M059J (cell line): ENCODE measurements around the gene FRMD4B. TPM values are rescaled to one million over a fixed set of nuclear protein-coding genes. Genes with fewer than 3 reads are reported as not detected.
A peak's percentile ranks its signal among the peaks of the same experiment; 100 is the strongest.

Experiments
- DNase-seq: peaks from one replicate; pipeline ENCODE4 v3.0.0-alpha.2; 2012; ENCODE audit warnings: low read depth
- total RNA-seq: library from RNA; depleted of rRNA; stranded (reverse); fragments of >200 nt; shearing (Covaris generic); gene quantifications from 2 replicates; pipeline ENCODE4 v1.2.3, GENCODE V29; 2014

The FRMD4B gene
- total RNA-seq, 1 experiment from 2014 or later = 0.25 TPM

DNA sequence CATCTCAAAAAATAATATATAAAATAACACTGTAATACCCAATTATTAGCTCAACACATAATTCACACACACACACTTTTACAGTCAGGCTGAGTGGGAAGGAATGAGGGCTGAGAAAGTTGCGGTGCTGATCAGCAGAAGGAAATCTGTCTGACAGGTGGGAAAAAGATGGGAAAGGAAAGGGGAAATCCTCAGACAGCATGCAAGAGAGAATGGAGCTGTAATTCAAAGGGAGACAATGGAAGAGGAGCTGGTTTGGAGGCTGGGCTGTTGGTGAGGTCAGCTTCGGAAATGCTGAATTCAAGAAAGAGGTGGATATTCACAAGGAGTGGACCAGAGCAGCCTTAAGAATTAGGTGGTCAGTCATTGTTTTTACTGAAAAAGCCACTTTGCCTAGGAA, 141.8 kb downstream of the FRMD4B start:
- no peak for DNase-seq

DNA sequence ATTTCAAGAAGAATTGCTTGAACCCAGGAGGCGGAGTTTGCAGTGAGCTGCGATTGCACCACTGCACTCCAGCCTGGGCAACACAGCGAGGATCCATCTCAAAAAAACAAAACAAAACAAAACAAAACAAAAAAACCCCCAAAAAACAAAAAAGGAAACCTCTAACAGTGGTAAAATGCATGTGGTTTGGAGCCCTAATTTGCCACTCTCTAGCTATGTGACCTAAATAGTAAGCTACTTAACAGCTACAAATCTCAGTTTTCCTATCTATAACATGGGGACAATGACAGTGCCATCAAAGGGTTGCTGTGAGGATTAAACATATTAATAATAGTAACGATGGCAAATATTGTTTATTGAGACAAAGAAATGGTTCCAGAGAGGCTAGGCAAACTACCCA, 144.1 kb downstream of the FRMD4B start:
- DNase-seq = no peak

DNA sequence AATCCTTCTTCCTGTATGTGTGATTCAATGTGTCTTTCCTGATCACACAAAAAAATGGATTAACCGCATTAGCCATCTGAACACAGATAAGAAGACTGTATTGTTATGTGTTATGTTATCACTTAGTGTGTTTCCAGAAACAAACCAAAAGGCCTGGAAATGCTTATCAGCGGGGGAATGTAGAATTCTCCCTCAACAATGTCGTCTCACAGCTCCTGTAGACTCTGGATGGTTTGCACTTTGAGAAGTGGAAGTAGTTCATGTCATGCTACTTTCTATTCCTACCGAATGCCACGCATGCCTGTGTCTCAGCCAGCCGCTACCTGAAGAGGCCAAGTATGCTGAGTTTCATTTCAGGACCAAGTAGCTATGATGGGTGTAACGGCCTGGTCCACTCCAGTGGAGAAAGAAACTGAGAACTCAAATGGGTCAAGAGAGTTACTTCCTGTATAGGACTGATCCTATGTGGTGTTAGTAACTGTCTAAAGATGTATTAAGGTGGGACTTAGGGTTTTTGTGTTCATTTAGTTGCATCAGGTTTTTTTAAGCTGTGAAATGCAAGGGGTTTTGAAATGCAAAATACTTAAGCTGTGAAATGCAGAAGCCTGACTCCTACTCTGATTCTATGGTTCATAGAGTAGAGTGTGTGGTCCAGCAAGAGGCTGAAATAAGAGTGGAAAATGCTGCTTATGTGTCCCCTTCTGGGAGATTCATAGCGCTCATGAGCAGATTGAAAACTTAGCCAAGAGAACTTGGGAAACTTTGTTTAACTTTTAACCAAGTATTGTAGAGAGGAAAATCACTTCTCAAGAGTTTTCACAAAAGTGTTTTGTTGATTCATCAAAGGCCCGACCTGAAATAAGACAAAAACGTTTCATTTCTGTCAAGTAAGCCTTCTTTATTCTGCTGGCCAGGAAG, 145.0 kb downstream of the FRMD4B start:
- peak; percentile 9 for DNase-seq

GRCh38 chr3:69239063-69239462, 146.8 kb downstream of the FRMD4B start:
- DNase-seq = no peak

DNA sequence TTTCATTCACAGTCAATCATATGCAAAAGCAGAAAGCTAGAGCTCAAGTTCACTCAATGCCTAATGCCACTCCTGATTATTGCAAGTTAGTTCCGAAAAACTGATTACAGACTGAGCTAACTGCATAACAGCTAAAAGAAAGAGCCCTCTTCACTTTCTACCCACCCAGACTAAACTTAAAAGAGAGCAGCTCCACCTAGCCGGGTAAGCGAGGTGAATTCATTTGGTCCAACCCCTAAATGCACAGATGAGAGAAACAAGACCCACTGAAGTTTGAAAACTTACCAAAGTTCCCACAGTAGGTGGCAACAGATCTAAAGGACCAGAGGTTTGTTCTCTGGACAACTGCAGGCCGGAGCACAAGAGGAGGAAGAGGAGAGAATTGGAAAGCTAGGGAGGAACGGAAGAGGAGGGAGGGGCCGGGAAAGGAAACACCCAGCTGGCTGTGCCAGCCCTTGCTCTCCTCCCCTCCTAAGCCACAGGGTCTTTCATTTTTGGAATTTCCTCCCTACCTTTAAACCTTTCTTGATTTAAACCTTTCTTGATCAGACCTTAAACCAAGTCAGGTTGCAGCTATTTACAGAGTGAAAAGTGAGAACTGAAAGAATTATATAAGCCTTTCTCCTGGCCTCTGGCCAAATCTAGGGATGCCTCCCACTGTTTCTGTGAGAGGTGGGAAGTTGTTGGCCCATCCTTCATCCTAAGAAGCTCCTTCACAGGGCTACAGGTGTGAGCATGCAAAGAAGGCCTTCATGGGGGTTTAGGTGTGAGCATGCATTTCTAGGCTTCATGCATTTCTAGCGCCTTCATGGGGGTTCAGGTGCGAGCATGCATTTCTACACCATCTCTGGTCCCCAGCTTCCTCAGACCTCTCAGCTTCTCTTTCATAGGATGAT, 148.8 kb downstream of the FRMD4B start:
- DNase-seq = no peak

DNA sequence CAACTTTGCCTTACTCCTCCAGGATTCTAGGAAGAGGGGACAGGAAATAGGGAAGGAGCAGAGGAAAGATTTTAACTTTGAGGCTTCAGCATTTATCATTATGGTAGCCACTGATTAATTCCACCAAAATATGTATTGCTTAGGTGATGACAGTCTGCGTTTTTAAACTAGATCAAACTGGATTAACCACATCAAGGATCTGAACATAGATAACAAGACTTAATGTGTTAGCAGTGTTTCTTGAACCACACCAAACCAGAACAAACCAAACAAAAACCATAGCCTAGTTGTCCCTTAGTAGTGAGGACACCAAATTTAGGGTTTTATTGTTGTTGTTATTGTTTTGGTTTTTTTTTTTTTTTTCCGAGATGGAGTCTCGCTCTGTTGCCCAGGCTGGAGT, 150.0 kb downstream of the FRMD4B start:
- DNase-seq = no peak

DNA sequence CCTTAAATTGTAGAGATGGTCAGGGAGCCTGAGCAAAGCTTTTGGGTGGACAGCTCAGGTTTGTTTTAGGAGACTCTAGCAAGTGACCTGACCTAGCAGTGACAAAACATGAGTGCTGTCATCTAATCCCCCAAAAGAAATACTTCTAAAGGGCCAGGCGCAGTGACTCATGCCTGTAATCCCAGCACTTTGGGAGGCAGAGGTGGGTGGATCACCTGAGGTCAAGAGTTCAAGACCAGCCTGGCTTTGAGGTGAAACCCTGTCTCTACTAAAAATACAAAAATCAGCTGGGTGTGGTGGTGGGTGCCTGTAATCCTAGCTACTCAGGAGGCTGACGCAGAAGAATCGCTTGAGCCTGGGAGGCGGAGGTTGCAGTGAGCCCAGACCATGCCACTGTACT, 150.7 kb downstream of the FRMD4B start:
- peak; percentile 4 for DNase-seq

DNA sequence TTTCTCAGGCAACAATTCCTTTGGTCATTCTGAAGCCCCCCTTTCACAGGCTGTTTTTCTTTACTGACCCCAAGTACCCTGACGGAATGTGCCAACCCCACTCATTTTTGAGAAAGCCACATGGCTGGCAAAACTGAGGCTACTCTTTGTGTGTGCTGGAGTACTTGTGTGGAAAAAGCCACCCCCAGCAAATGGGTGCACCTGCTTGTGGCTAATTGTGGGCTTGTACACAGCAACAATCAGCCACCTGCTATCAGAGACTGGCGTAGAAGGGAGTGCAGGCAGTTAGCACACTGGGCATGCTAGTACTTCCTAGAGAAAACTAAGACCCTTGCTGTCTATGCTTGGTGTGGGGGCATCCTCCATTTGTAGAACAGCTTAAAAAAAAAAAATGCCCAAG, 153.4 kb downstream of the FRMD4B start:
- no peak for DNase-seq

DNA sequence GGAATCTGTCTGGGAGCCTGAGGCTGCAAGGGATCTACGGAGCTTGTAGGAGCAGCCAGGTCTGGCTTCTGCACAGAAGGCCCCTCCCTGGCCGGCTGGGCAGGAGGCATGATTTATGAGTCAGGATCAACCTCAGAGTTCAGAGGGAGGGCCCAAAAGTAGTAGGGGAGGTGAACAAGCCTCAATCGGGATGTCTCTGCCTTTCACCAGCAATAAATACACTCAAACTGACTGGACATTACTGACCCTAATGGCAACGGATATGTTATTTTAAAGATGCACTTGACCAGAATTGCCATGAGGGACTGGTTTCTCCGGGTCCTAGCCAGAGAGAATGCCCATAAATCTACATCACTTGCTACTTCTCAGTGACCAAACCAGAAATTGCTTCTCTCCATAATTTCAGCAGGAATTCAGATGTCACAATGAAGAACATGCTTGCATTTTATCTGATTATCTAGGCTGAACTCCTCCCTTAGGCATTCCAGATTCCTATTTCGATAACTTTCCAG, 153.9 kb downstream of the FRMD4B start:
- peak; percentile 70 for DNase-seq

- DNase-seq = no peak
These were observed 159.8 kb downstream of the FRMD4B start for GRCh38 chr3:69226071-69226470.

DNA sequence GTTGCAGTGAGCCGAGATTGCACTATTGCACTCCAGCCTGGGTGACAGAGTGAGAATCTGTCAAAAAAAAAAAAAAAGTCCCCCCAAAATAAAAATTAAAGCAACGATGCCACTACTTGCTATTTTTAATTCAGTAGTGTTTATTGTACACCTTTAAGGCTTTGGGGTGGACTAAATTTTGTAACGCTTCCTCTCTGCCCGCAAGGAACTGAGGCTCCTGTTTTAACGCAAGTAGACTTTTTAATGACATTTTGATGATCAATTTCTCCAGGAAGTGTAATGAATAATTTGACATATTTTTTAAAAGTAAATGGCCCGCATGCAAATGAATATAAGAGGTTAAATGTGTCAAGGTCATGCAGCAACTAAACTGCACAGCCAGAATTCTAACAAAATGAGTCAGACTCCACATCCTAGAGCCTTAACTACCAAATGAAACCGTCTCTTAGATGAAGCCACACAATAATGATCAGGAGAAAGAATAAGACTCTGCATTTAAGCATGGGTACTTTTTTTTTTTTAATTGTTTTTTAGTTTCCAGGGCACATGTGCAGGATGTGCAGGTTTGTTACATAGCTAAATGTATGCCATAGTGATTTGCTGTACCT, 166.7 kb downstream of the FRMD4B start:
- DNase-seq = peak; percentile 32

- DNase-seq = no peak
These were observed 167.8 kb downstream of the FRMD4B start for GRCh38 chr3:69218079-69218478.

GRCh38 chr3:69216981-69217380, 168.9 kb downstream of the FRMD4B start:
- DNase-seq = no peak

GRCh38 chr3:69214241-69214640, 171.6 kb downstream of the FRMD4B start:
- peak; percentile 28 for DNase-seq

DNA sequence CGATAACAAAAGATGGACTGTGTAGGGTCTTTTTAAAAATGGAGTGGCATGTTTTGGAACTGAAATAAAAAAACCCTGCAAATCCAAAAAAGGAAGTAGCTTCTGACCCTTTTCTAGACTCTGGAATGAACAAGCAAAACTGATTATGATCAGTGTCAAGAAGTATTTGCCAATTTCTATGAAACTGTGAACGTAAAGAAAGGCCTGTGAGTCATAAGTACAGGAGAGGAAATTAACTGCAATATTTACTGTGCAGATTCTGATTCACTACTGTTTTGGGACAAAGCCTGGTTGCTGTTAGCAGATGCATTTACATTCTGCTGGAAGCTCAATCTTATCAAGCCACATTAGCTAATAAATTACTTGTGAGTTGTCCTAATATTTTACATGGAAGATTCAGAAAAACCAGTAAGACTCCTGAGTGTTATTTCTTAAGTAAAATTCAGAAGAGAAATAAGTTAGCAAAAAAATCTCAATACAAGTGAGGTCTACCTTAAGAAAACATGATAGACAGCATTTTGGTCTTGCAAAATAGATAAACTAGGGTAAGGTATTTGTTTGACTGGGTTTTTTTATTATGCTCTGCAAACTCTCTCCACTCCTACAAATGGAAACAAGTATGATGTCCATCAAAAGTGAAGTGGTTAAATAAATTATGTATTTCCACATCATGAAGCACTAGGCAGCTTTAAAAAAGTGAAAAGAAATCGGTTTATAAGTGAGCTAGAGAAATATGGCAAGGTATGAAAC, 173.3 kb downstream of the FRMD4B start:
- DNase-seq = peak; percentile 64

DNA sequence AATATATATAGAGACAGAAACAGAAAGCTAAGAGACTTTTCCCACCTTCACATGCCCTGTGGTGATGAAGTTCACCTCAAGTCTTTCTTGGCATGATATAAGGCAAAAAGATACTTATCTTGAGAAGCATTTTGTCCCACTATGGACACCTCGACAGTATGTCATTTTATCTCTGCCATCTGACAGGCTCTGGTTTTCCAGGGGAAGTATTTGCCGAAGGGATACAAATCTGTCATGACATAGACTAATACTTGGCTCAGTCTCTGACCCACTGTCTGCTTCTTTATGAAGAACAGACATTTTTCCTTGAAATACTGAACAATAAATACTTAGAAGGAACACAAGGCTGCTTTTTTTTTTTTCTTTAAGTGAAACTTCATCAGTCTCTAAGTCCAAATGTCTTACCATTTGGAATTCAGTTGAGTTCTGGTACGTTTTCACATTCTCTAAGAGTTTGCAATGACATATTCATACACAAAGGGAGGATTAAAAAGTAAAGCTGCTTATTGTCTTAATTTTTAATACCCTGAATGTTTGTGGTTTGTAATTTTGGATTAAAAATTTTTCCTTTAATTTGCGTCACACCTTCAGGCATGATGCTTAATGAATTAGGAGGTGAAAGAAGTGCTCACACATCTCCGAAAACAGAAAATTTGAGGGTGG, 175.7 kb downstream of the FRMD4B start:
- no peak for DNase-seq

- no peak for DNase-seq
These were observed 176.5 kb downstream of the FRMD4B start for GRCh38 chr3:69209413-69209812.

GRCh38 chr3:69207031-69207430, 178.9 kb downstream of the FRMD4B start:
- no peak for DNase-seq

DNA sequence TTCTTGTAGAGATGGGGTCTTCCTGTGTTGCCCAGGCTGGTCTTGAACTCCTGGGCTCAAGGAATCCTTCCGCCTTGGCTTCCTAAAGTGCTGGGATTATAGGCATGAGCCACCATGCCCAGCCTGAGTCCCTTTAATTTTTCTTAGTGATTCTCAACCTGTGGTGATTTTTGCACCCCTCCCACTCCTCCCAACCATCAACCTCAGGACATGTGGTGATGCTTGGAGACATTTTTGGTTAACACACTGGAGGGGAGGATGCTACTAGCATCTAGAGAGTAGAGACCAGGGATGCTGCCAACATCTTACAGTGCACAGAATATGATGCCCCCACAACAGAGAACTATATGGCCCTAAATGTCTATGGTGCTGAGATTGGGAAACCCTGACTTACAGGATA, 180.5 kb downstream of the FRMD4B start:
- DNase-seq = no peak

GRCh38 chr3:69204315-69204957, 181.5 kb downstream of the FRMD4B start:
- DNase-seq = no peak
